Thoracic aorta (tissue), 2 donors: ENCODE measurements around the gene CDH12. TPM values are rescaled to one million over a fixed set of nuclear protein-coding genes. Genes with fewer than 3 reads are reported as not detected.

ENCODE experiments used
- ATAC-seq: fragments of 150-250 bp; one replicate; pipeline ENCODE4 v1.8.0; 2017; ENCODE audit warnings: low read depth; ENCODE audit not compliant: insufficient number of reproducible peaks, low FRiP score
- DNase-seq: peaks from one replicate; pipeline ENCODE4 v3.0.0-alpha.2; 2020; ENCODE audit warnings: low spot score
- H3K27ac ChIP-seq, 2 donors: fragments of 200-600 bp; sonication (generic); 1 replicate in 1 of 2; 2 replicates in 1 of 2; pipeline ENCODE4 v1.5.1; 2016; ENCODE audit warnings: mild to moderate bottlenecking in 2 of 2, moderate library complexity in 2 of 2
- H3K27me3 ChIP-seq: fragments of 200-600 bp; sonication (generic); replicated peaks from 2 replicates; pipeline ENCODE4 v1.6.0; 2016; ENCODE audit warnings: mild to moderate bottlenecking; ENCODE audit not compliant: insufficient read depth
- H3K36me3 ChIP-seq: fragments of 200-600 bp; sonication (generic); one replicate; pipeline ENCODE4 v1.5.1; 2016
- H3K4me1 ChIP-seq, 2 donors: fragments of 200-600 bp; sonication (generic); 1 replicate in 1 of 2; 2 replicates in 1 of 2; pipeline versions ENCODE4 v1.5.1 to v1.6.0; 2016; ENCODE audit warnings: low read depth in 2 of 2, mild to moderate bottlenecking in 1 of 2; ENCODE audit not compliant: control insufficient read depth in 1 of 2
- H3K4me3 ChIP-seq: fragments of 200-600 bp; sonication (generic); 2 replicates; pipeline ENCODE4 v1.5.1; 2016; ENCODE audit warnings: mild to moderate bottlenecking
- H3K9me3 ChIP-seq: fragments of 200-600 bp; sonication (generic); 2 replicates; pipeline ENCODE4 v1.5.1; 2016
- CTCF ChIP-seq: fragments of 200-600 bp; sonication (generic); IDR thresholded peaks from one replicate; pipeline ENCODE4 v1.5.1; 2019; ENCODE audit warnings: antibody characterized with exemption
- total RNA-seq, 2 donors: library from RNA; depleted of rRNA; stranded (reverse); fragments of >200 nt; gene quantifications; one replicate each; pipeline versions ENCODE4 v1.1.0 to v1.2.3, GENCODE V29; 2016

Gene CDH12
- total RNA-seq, 2 donors from 2014 or later = not detected

GRCh38 chr5:22465616-22466015, 387.5 kb downstream of the CDH12 start:
- Histone ChIP-seq H3K4me3 (no peak overlapping the region), H3K4me1 (no peaks in the 10 kb centered on the region), H3K9me3 (no peaks in the 10 kb centered on the region), H3K27me3 (no peaks in the 10 kb centered on the region), H3K27ac (no peak overlapping the region), H3K36me3 (no peaks in the 10 kb centered on the region)
- TF ChIP-seq CTCF = no peak
- ATAC-seq = no peak
- DNase-seq = no peak

- Histone ChIP-seq H3K4me3 (no peak overlapping the region), H3K27me3 (no peaks in the 10 kb centered on the region), H3K9me3 (no peaks in the 10 kb centered on the region), H3K36me3 (no peaks in the 10 kb centered on the region), H3K27ac (no peak overlapping the region), H3K4me1 (no peaks in the 10 kb centered on the region)
- no peak for DNase-seq
- ATAC-seq = no peak
- no peak for TF ChIP-seq CTCF
Observed at GRCh38 chr5:22465177-22465576, 388.0 kb downstream of the CDH12 start.

GRCh38 chr5:22460189-22460588, 393.0 kb downstream of the CDH12 start:
- H3K36me3 ChIP-seq = no peaks in the 10 kb centered on the region
- no peaks in the 10 kb centered on the region for H3K4me1 ChIP-seq
- H3K9me3 ChIP-seq = no peaks in the 10 kb centered on the region
- H3K27ac ChIP-seq = no peak overlapping the region
- H3K27me3 ChIP-seq = no peaks in the 10 kb centered on the region
- no peak for TF ChIP-seq CTCF
- no peak for ATAC-seq
- no peak for DNase-seq
- H3K4me3 ChIP-seq = no peak overlapping the region

- Histone ChIP-seq H3K4me1 (no peaks in the 10 kb centered on the region), H3K4me3 (no peak overlapping the region), H3K27ac (no peak overlapping the region), H3K36me3 (no peaks in the 10 kb centered on the region), H3K9me3 (no peaks in the 10 kb centered on the region), H3K27me3 (no peaks in the 10 kb centered on the region)
- no peak for TF ChIP-seq CTCF
- ATAC-seq = no peak
- DNase-seq = no peak
Observed at GRCh38 chr5:22432905-22433304, 420.2 kb downstream of the CDH12 start.

GRCh38 chr5:22431840-22432239, 421.3 kb downstream of the CDH12 start:
- no peak for DNase-seq
- H3K9me3 ChIP-seq = no peaks in the 10 kb centered on the region
- ATAC-seq = no peak
- H3K4me3 ChIP-seq = no peak overlapping the region
- H3K36me3 ChIP-seq = no peaks in the 10 kb centered on the region
- no peak for TF ChIP-seq CTCF
- H3K27me3 ChIP-seq = no peaks in the 10 kb centered on the region
- H3K4me1 ChIP-seq = no peaks in the 10 kb centered on the region
- H3K27ac ChIP-seq = no peak overlapping the region
